Lung (tissue), 12 donors: ENCODE results near the gene ARSA. TPM values are rescaled to one million over a fixed set of nuclear protein-coding genes. Genes with fewer than 3 reads are reported as not detected.

Source experiments
- ATAC-seq: fragments of 200-7000 bp; cut with Tn5 transposase; one replicate; pipeline ENCODE4 v1.9.1; 2020; ENCODE audit warnings: moderate number of reproducible peaks; ENCODE audit not compliant: insufficient read depth, low FRiP score
- DNase-seq, 3 donors: peaks; one replicate each; pipeline ENCODE4 v3.0.0-alpha.2; 2013 to 2017
- H3K27ac ChIP-seq, 2 donors: one replicate each; pipeline ENCODE4 v1.5.1; 2013; ENCODE audit warnings: mild to moderate bottlenecking in 2 of 2, moderate library complexity in 2 of 2, control low read depth in 1 of 2, inconsistent platforms in 1 of 2, low read depth in 1 of 2, low read length in 1 of 2
- H3K27me3 ChIP-seq, 3 donors: one replicate each; pipeline ENCODE4 v1.5.1; 2013; ENCODE audit warnings: low read length in 2 of 3; ENCODE audit not compliant: control insufficient read depth in 3 of 3, insufficient read depth in 3 of 3
- H3K36me3 ChIP-seq, 4 donors: one replicate each; pipeline ENCODE4 v1.5.1; 2013; ENCODE audit warnings: low read length in 4 of 4, mild to moderate bottlenecking in 1 of 4, moderate library complexity in 1 of 4; ENCODE audit not compliant: control insufficient read depth in 4 of 4, insufficient read depth in 4 of 4
- H3K4me1 ChIP-seq, 5 donors: one replicate each; pipeline ENCODE4 v1.5.1; 2013; ENCODE audit warnings: low read length in 5 of 5, mild to moderate bottlenecking in 2 of 5, moderate library complexity in 1 of 5; ENCODE audit not compliant: control insufficient read depth in 5 of 5, insufficient read depth in 5 of 5
- H3K4me3 ChIP-seq: one replicate; pipeline ENCODE4 v1.5.1; 2013; ENCODE audit warnings: mild to moderate bottlenecking, control low read depth, moderate library complexity
- H3K9ac ChIP-seq, 2 donors: one replicate each; pipeline ENCODE4 v1.5.1; 2013; ENCODE audit warnings: low read length in 2 of 2, control low read depth in 1 of 2; ENCODE audit not compliant: insufficient read depth in 1 of 2
- H3K9me3 ChIP-seq, 4 donors: one replicate each; pipeline ENCODE4 v1.5.1; 2013; ENCODE audit warnings: low read length in 3 of 4, mild to moderate bottlenecking in 1 of 4, moderate library complexity in 1 of 4; ENCODE audit not compliant: control insufficient read depth in 4 of 4, insufficient read depth in 3 of 4
- WGBS, 2 donors: extraction: QIAGEN DNeasy Blood & Tissue Kit; methylation state at CpG; one replicate each; pipeline ENCODE4 v1.1.7; 2013; 5-methylcytosine and 5-hydroxymethylcytosine counted together
- polyA plus RNA-seq, 2 donors: library from polyadenylated mRNA; stranded (reverse); fragments of 200-250 nt; gene quantifications; one replicate each; pipeline ENCODE4 v1.2.1, GENCODE V29; 2013
- total RNA-seq, 2 donors: library from RNA; depleted of rRNA in 1 of 2; stranded (reverse); fragments of >200 nt in 1 of 2; gene quantifications; one replicate each; pipeline ENCODE4 v1.2.1, GENCODE V29; 2014 to 2021
- TF ChIP-seq, protein P1 (sequence below): IDR thresholded peaks from 2 replicates; pipeline ENCODE4 v1.5.1; 2012; ENCODE audit warnings: mild to moderate bottlenecking; ENCODE audit errors: control extremely low read depth, extremely low read depth
- donor health status: control.
- donor health status: control.
- donor health status: Bipolar disorder and iron deficiency.
- donor health status: healthy.
- donor health status: DM: yes; HTN: yes; CAD: no.

Gene ARSA
- total and polyA plus RNA-seq, 4 donors: 21.2 to 57.7 (median 40.5) TPM

DNA sequence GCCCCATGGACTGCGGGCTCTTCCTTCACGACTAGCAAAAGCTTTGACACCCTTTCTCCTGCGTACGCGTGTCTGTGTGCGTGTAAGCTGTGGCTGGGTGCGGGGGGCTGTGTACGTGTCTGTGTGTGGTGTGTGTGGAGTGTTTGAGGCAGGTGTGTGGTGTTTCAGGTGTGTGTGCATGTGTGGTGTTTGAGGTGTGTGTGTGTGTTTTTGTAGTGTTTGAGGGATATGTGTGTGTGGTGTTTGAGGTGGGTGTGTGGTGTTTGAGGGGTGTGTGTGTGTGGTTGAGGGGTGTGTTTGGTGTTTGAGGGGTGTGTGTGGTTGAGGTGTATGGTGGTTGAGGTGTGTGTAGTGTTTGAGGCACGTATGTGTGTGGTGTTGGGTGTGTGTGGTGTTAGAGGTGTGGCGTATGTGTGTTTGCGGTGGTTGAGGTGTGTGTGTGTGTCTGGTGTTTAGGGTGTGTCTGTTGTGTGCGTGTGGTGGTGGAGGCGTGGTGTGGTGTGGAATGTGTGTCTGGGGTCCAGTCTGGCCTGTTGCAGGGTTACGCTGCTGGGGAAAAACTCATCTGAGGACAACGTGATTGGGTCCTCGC is 687 bp upstream of the ARSA start:
- H3K27ac ChIP-seq: peak overlapping the region; percentile 63 to 86
- WGBS, 2 donors: 25 to 34% methylated on average over 16 of the region's 16 CpGs
- H3K9me3 ChIP-seq: no peaks in the 10 kb centered on the region
- peaks cover 0 to 13% (median 7%) of the 10 kb centered on the region in 5 donors for H3K4me1 ChIP-seq
- H3K4me3 ChIP-seq: peak overlapping the region; percentile 74
- TF ChIP-seq, protein P1, sequence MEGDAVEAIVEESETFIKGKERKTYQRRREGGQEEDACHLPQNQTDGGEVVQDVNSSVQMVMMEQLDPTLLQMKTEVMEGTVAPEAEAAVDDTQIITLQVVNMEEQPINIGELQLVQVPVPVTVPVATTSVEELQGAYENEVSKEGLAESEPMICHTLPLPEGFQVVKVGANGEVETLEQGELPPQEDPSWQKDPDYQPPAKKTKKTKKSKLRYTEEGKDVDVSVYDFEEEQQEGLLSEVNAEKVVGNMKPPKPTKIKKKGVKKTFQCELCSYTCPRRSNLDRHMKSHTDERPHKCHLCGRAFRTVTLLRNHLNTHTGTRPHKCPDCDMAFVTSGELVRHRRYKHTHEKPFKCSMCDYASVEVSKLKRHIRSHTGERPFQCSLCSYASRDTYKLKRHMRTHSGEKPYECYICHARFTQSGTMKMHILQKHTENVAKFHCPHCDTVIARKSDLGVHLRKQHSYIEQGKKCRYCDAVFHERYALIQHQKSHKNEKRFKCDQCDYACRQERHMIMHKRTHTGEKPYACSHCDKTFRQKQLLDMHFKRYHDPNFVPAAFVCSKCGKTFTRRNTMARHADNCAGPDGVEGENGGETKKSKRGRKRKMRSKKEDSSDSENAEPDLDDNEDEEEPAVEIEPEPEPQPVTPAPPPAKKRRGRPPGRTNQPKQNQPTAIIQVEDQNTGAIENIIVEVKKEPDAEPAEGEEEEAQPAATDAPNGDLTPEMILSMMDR: no peak
- H3K27me3 ChIP-seq: no peaks in the 10 kb centered on the region
- H3K9ac ChIP-seq: peak overlapping the region; percentile 82 to 88
- ATAC-seq: no peak
- H3K36me3 ChIP-seq: peaks cover 0 to 18% (median 0%) of the 10 kb centered on the region in 4 donors
- no peak for DNase-seq

DNA sequence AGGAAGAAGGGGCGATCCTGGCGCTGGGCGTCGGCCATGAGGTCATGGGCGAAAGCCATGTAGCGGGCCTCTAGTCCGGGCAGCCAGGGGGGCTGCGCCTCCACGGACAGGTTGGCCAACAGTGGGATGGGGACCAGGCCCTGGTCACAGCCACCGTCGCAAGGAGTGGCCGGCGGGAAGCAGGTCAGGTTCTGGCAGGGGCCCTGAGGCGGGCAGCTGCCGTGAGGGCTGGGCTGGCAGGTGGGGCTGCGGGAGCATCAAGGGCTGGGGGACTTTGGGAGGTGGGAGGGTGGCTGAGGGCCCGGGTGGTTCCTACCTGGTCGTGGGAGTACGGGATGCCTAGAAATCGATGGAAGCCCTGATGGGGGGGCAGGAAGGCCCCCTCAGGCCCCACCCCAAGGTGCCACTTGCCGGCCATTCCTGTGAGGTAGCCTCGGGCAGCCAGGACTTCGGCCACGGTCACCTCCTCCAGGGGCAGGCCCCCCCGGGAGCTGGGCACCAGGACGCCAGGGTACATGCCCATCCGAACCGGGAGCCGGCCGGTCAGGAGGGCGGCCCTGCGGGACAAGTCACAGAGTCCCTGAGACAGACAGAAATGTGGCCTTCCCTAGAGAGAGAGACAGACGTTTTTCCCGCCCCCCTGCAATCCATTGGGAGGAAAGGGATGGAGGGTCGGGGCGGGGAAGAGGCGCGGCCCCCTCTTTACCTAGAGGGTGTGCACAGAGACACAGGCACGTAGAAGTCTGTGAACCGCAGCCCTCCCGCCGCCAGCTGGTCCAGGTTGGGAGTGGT is 906 bp downstream of the ARSA start:
- Histone ChIP-seq H3K36me3 (peaks cover 0 to 18% (median 0%) of the 10 kb centered on the region in 4 donors), H3K4me1 (peaks cover 0 to 16% (median 7%) of the 10 kb centered on the region in 5 donors), H3K27ac (peak overlapping the region; percentile 78 to 90), H3K27me3 (peaks cover 0 to under 1% (median 0%) of the 10 kb centered on the region in 3 donors), H3K4me3 (peak overlapping the region; percentile 69), H3K9me3 (no peaks in the 10 kb centered on the region), H3K9ac (no peak overlapping the region)
- TF ChIP-seq, protein P1: no peak
- DNase-seq: no peak
- no peak for ATAC-seq
- 81 to 84% methylated on average over 41 to 42 of the region's 42 CpGs for WGBS, 2 donors

DNA sequence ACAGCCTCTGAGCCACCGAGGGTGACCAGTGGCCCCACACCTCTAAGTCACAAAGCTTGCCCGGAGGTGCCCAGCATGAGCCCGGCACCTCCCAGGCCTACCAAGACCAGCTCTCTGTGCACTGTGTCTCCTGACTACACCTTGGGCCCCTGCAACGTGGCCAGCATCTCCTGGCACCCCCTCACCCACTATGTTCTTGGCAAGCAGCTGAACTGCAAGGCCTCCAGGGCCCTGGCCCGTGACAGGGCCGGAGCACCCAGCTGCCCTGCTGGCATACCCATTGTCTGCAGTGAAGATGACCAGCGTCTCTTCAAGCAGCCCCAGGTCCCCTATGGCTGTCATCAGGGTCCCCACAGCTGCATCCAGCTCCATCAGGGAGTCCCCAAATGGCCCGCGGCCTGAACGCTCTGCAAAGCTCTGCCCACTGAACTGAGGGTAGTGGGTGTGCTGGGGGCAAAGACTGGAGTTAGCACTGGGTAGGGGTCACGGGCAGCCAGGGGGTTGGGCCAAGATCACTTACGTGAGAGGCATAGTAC is 1.6 kb downstream of the ARSA start:
- no peak overlapping the region for H3K27ac ChIP-seq

More for the DNA sequence above, 1.6 kb downstream of the ARSA start:
- Histone ChIP-seq H3K27me3 (peaks cover 0 to 5% (median 0%) of the 10 kb centered on the region in 3 donors), H3K9me3 (no peaks in the 10 kb centered on the region), H3K4me3 (no peak overlapping the region), H3K4me1 (peaks cover 0 to 18% (median 7%) of the 10 kb centered on the region in 5 donors), H3K36me3 (peaks cover 0 to 18% (median 0%) of the 10 kb centered on the region in 4 donors), H3K9ac (no peak overlapping the region)
- TF ChIP-seq, protein P1: no peak
- DNase-seq: no peak
- WGBS, 2 donors: 90 to 92% methylated on average over 12 of the region's 12 CpGs
- ATAC-seq: no peak
